ENCODE data around the gene SOX10.

DNA sequence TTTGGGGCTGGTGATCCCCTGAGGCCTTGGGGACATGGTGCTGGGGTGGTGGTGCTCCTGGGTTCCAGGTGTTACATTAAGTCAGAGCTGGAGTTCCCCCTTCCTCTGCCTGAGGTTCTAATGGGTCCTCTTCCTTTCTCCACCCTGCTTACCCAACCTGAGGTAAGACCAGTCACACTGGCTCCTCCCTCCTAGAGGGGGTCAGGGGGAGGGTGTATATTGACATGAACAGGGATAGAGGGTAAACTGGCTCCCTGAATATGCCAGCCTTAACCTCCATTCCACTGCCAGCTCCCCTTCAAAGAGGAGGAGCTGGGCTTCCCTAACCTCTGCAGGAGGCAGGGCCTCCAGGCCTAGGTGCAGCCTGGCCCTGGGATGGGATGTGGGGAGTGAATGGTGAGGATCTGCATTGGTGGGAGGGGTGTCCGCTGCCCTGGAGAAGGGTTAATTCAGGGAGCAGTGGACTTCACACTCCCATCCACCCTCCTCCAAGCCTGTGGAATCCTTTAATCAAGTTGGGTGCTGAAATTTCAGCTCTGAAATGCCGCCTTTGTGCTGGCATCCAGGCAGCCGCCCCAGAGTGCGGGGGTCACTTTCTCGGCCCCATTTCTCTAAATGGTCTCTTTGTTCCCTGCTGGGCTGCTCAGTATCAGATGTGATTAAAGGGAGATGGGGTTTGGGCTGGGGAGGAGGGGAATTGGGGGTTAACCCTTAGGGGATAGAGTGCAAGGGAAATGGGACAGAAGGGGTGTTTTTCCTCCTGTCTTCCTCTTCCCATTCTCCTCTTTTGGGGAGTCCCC lies 15.7 kb downstream of the SOX10 start:
- TF ChIP-seq, protein P1, sequence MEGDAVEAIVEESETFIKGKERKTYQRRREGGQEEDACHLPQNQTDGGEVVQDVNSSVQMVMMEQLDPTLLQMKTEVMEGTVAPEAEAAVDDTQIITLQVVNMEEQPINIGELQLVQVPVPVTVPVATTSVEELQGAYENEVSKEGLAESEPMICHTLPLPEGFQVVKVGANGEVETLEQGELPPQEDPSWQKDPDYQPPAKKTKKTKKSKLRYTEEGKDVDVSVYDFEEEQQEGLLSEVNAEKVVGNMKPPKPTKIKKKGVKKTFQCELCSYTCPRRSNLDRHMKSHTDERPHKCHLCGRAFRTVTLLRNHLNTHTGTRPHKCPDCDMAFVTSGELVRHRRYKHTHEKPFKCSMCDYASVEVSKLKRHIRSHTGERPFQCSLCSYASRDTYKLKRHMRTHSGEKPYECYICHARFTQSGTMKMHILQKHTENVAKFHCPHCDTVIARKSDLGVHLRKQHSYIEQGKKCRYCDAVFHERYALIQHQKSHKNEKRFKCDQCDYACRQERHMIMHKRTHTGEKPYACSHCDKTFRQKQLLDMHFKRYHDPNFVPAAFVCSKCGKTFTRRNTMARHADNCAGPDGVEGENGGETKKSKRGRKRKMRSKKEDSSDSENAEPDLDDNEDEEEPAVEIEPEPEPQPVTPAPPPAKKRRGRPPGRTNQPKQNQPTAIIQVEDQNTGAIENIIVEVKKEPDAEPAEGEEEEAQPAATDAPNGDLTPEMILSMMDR (IDR thresholded peaks at IDR 0.05 in 2 of 3, conservative IDR thresholded peaks at IDR 0.05 in 1 of 3; ENCODE audit: borderline replicate concordance in 1 of 3, insufficient read depth in 1 of 3, low read depth in 2 of 3, low read length in 2 of 3): no peak
- TF ChIP-seq ELF1 (IDR thresholded peaks at IDR 0.05; ENCODE audit: borderline replicate concordance, low read depth): no peak
- TF ChIP-seq FOSL1 (IDR thresholded peaks at IDR 0.05; ENCODE audit: low read depth): no peak
- TF ChIP-seq SIN3A (IDR thresholded peaks at IDR 0.05; ENCODE audit: low read depth): no peak
- no peak for TF ChIP-seq SP1 (IDR thresholded peaks at IDR 0.05; ENCODE audit: low read depth)
- TF ChIP-seq, protein P2, sequence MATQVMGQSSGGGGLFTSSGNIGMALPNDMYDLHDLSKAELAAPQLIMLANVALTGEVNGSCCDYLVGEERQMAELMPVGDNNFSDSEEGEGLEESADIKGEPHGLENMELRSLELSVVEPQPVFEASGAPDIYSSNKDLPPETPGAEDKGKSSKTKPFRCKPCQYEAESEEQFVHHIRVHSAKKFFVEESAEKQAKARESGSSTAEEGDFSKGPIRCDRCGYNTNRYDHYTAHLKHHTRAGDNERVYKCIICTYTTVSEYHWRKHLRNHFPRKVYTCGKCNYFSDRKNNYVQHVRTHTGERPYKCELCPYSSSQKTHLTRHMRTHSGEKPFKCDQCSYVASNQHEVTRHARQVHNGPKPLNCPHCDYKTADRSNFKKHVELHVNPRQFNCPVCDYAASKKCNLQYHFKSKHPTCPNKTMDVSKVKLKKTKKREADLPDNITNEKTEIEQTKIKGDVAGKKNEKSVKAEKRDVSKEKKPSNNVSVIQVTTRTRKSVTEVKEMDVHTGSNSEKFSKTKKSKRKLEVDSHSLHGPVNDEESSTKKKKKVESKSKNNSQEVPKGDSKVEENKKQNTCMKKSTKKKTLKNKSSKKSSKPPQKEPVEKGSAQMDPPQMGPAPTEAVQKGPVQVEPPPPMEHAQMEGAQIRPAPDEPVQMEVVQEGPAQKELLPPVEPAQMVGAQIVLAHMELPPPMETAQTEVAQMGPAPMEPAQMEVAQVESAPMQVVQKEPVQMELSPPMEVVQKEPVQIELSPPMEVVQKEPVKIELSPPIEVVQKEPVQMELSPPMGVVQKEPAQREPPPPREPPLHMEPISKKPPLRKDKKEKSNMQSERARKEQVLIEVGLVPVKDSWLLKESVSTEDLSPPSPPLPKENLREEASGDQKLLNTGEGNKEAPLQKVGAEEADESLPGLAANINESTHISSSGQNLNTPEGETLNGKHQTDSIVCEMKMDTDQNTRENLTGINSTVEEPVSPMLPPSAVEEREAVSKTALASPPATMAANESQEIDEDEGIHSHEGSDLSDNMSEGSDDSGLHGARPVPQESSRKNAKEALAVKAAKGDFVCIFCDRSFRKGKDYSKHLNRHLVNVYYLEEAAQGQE (IDR thresholded peaks at IDR 0.05; ENCODE audit: low read depth): no peak
- TF ChIP-seq EZH2phosphoT487 (IDR thresholded peaks at IDR 0.05; ENCODE audit: borderline replicate concordance): no peak
